Stimulated activated naive CD8-positive, alpha-beta T cell treated with anti-CD3 and anti-CD28 coated beads, Interleukin-15, Interleukin-2, amounts not matched to agents 100 ng/mL and 50 ng/mL, for 24 hours (primary cell): Measurements from ENCODE around the gene VWF.

ENCODE experiments used
- H3K27ac Mint-ChIP-seq: one replicate; pipeline ENCODE4 v1.8.0; 2021; ENCODE audit warnings: mild to moderate bottlenecking, mixed read lengths
- H3K27me3 Mint-ChIP-seq: one replicate; pipeline ENCODE4 v1.8.0; 2021; ENCODE audit warnings: mixed read lengths
- H3K36me3 Mint-ChIP-seq: one replicate; pipeline ENCODE4 v1.8.0; 2021; ENCODE audit warnings: low read depth, mixed read lengths
- H3K4me1 Mint-ChIP-seq: one replicate; pipeline ENCODE4 v1.8.0; 2021; ENCODE audit warnings: low read depth, mixed read lengths
- H3K4me3 Mint-ChIP-seq: one replicate; pipeline ENCODE4 v1.8.0; 2021; ENCODE audit warnings: mild to moderate bottlenecking, mixed read lengths
- H3K9me3 Mint-ChIP-seq: one replicate; pipeline ENCODE4 v1.8.0; 2021; ENCODE audit warnings: mixed read lengths

VWF gene

GRCh38 chr12:5902736-5903135 is 221.7 kb downstream of the VWF start:
- Mint-ChIP-seq H3K4me3 (no peak overlapping the region), H3K4me1 (no peaks in the 10 kb centered on the region), H3K36me3 (no peaks in the 10 kb centered on the region)

GRCh38 chr12:5901416-5901815 is 223.1 kb downstream of the VWF start:
- Mint-ChIP-seq H3K9me3 (no peaks in the 10 kb centered on the region), H3K4me1 (no peaks in the 10 kb centered on the region), H3K36me3 (no peaks in the 10 kb centered on the region), H3K4me3 (no peak overlapping the region), H3K27ac (no peak overlapping the region), H3K27me3 (peaks cover 25% of the 10 kb centered on the region)

More at GRCh38 chr12:5902736-5903135, 221.7 kb downstream of the VWF start:
- Mint-ChIP-seq H3K9me3 (no peaks in the 10 kb centered on the region), H3K27ac (no peak overlapping the region), H3K27me3 (peaks cover 12% of the 10 kb centered on the region)

- H3K36me3 Mint-ChIP-seq: no peaks in the 10 kb centered on the region
- H3K9me3 Mint-ChIP-seq: no peaks in the 10 kb centered on the region
- H3K27me3 Mint-ChIP-seq: peaks cover 26% of the 10 kb centered on the region
- H3K27ac Mint-ChIP-seq: no peak overlapping the region
- no peaks in the 10 kb centered on the region for H3K4me1 Mint-ChIP-seq
- H3K4me3 Mint-ChIP-seq: no peak overlapping the region
These were observed 223.8 kb downstream of the VWF start for GRCh38 chr12:5900533-5901205.

GRCh38 chr12:5900076-5900475 is 224.4 kb downstream of the VWF start:
- Mint-ChIP-seq H3K27ac (no peak overlapping the region), H3K9me3 (no peaks in the 10 kb centered on the region), H3K4me1 (no peaks in the 10 kb centered on the region), H3K27me3 (peaks cover 32% of the 10 kb centered on the region), H3K36me3 (no peaks in the 10 kb centered on the region), H3K4me3 (no peak overlapping the region)

- Mint-ChIP-seq H3K9me3 (no peaks in the 10 kb centered on the region), H3K27ac (no peak overlapping the region), H3K4me1 (no peaks in the 10 kb centered on the region), H3K27me3 (peaks cover 36% of the 10 kb centered on the region), H3K36me3 (no peaks in the 10 kb centered on the region), H3K4me3 (no peak overlapping the region)
These were observed 224.8 kb downstream of the VWF start for GRCh38 chr12:5899675-5900074.

GRCh38 chr12:5898874-5899273 is 225.6 kb downstream of the VWF start:
- H3K27me3 Mint-ChIP-seq: peaks cover 44% of the 10 kb centered on the region

More at GRCh38 chr12:5898874-5899273, 225.6 kb downstream of the VWF start:
- no peak overlapping the region for H3K4me3 Mint-ChIP-seq
- H3K36me3 Mint-ChIP-seq: no peaks in the 10 kb centered on the region
- no peaks in the 10 kb centered on the region for H3K4me1 Mint-ChIP-seq
- H3K9me3 Mint-ChIP-seq: no peaks in the 10 kb centered on the region
- no peak overlapping the region for H3K27ac Mint-ChIP-seq
